Kidney epithelial cell (primary cell): ENCODE measurements around the gene GRAP. TPM values are rescaled to one million over a fixed set of nuclear protein-coding genes. Genes with fewer than 3 reads are reported as not detected.
"Not testable (repeated sequence)": the region's sequence is repeated elsewhere in the genome, so short reads cannot be mapped to it uniquely, and the experiment has no call there.

Source experiments
- DNase-seq: peaks from one replicate; pipeline ENCODE4 v3.0.0-alpha.2; 2010; ENCODE audit warnings: low read depth
- H3K27me3 ChIP-seq: 2 replicates; pipeline ENCODE4 v1.6.0; 2011; ENCODE audit warnings: low read length; ENCODE audit not compliant: control insufficient read depth, insufficient read depth
- H3K36me3 ChIP-seq: 2 replicates; pipeline ENCODE4 v1.5.1; 2011; ENCODE audit warnings: low read length; ENCODE audit not compliant: control insufficient read depth, insufficient read depth
- H3K4me3 ChIP-seq: 2 replicates; pipeline ENCODE4 v1.5.1; 2011; ENCODE audit warnings: low read depth, mild to moderate bottlenecking, control low read depth, low read length
- total RNA-seq: library from RNA; depleted of rRNA; stranded (reverse); fragments of >200 nt; gene quantifications from 2 replicates; pipeline ENCODE4 v1.2.3, GENCODE V29; 2015
- TF ChIP-seq, protein P1 (sequence below): IDR thresholded peaks from 2 replicates; pipeline ENCODE4 v1.5.1; 2011; ENCODE audit warnings: mild to moderate bottlenecking, moderate library complexity, low read length, control low read depth, inconsistent platforms; ENCODE audit not compliant: insufficient read depth, poor library complexity, severe bottlenecking

GRAP gene
- total RNA-seq, 1 donor from 2014 or later, result 1.6 TPM

DNA sequence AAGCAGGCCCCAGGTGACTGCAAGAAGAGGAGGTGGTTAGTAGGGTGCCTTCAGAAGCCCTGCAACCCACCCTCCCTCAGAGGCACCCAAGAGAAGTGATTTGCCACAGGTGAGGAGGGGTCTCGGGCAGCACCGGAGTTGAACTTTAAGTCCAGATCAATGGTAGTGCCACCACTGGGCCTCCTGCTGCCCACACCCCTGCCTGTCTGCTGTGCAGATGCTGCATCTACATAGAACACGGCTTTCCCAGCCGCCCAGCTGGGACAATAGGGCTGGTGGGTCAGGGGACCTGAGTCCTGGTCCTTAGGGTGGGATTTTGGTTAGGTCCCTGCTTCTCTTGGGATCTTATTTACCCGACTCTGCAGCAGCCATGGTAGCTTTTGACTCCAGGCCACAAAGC lies 24.6 kb downstream of the GRAP start:
- no peak for DNase-seq
- no peaks in the 10 kb centered on the region for H3K36me3 ChIP-seq
- TF ChIP-seq, protein P1, sequence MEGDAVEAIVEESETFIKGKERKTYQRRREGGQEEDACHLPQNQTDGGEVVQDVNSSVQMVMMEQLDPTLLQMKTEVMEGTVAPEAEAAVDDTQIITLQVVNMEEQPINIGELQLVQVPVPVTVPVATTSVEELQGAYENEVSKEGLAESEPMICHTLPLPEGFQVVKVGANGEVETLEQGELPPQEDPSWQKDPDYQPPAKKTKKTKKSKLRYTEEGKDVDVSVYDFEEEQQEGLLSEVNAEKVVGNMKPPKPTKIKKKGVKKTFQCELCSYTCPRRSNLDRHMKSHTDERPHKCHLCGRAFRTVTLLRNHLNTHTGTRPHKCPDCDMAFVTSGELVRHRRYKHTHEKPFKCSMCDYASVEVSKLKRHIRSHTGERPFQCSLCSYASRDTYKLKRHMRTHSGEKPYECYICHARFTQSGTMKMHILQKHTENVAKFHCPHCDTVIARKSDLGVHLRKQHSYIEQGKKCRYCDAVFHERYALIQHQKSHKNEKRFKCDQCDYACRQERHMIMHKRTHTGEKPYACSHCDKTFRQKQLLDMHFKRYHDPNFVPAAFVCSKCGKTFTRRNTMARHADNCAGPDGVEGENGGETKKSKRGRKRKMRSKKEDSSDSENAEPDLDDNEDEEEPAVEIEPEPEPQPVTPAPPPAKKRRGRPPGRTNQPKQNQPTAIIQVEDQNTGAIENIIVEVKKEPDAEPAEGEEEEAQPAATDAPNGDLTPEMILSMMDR, result no peak
- peaks cover 9% of the 10 kb centered on the region for H3K27me3 ChIP-seq
- no peak overlapping the region for H3K4me3 ChIP-seq

DNA sequence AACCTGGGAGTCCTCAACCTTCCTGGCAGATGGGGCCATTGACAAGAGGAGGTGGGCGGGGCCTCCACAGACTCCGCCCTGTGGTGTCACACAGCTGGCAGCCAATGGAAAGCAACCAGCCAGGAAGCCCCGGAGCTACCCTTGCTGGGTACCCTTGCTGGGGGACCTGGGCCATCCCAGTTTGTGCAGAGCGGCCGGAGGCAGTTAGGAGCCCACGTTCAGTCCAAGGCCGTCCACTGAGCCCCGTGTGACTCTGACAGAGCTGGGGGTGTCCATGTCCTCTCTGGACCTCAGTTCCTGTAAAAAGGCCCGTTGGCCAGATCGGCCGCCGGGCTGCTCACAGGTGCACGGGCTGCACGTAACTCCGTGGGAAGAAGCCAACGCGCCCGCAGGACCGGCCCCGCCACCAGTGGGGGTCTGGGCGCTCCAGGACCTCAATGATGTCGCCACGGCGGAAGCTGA lies 25.1 kb downstream of the GRAP start:
- Histone ChIP-seq H3K27me3 (peaks cover 10% of the 10 kb centered on the region), H3K4me3 (no peak overlapping the region), H3K36me3 (no peaks in the 10 kb centered on the region)
- DNase-seq, result no peak
- TF ChIP-seq, protein P1, result no peak

DNA sequence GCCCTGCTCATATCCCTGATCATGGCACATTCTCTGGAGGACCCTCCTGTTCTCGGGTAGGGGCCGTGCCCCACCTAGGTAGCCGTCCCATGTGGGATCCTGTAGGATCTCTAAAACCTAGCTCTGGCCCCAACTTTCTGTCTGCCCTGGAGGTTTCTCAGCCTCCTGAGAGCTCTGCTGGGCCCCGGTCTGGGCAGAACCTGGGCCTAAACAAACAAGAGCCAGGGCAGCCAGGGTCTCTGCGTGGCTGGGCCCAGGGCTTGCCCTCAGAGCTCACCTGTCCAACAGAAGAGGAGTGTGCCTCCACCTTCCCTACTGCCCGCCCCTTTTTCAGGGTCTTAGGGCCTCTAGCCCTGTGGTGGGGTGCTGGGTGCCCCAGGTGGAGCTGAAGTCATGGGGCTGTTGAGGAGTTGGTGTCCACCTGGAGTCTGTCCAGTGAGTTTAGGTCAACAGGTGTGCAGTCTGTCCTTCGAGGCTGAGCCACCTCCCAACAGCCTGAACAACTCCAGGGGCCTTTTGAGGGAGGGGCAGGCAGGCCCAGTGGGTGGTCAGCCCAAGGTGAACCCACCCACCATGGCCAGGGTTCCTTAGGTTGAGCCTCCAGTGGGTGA lies 25.6 kb downstream of the GRAP start:
- H3K36me3 ChIP-seq, H3K4me3 ChIP-seq, DNase-seq: not testable (repeated sequence)
- peaks cover 13% of the 10 kb centered on the region for H3K27me3 ChIP-seq

DNA sequence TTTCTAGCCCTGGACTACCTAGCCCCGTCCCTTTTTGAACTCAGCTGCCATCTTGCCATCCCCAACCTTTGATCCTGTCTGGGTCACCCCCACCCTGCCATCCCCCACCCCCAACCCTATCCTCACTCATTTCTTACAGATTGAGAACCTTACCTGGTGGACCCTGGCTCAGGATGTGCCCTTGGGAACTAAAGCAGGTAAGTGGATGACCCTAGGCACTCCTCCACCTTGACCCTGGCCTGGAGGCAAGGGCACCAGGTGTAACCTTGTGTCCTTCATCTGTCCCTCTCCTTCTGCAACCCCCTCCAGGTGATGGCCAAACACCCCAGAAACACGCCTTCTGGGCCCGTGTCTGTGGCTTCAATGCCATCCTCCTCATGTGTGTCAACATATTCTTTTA lies 26.7 kb downstream of the GRAP start:
- H3K36me3 ChIP-seq, result no peaks in the 10 kb centered on the region
- DNase-seq, result no peak
- peaks cover 13% of the 10 kb centered on the region for H3K27me3 ChIP-seq
- no peak overlapping the region for H3K4me3 ChIP-seq
- TF ChIP-seq, protein P1, result no peak

DNA sequence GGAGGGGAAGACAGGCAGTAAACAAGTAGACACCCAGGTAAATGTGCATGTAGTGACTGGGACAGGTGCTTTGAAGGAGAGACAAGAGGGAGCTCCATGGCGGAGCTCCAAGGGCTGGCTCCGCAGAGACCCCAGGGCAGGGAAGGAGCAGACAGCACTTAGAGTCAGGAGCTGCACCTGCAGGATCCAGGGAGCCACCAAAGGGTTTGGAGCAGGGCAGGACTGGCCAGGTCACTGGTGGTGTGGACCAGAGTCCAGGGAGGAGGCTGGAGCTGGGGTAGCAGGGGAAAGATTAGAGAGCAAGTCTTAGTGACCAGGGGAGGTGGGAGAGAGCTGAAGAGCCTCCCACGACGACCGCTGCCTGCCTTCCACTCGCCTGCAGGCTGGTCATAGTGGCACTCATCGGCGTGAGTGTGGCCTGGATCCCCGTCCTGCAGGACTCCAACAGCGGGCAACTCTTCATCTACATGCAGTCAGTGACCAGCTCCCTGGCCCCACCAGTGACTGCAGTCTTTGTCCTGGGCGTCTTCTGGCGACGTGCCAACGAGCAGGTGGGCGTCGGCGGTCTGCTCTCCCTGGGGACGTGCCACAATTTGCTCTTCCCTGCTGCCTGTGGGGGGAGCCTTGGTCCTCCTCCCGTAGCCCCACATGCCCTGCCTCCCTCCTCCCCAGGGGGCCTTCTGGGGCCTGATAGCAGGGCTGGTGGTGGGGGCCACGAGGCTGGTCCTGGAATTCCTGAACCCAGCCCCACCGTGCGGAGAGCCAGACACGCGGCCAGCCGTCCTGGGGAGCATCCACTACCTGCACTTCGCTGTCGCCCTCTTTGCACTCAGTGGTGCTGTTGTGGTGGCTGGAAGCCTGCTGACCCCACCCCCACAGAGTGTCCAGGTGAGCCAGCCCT lies 27.5 kb downstream of the GRAP start:
- Histone ChIP-seq H3K4me3 (no peak overlapping the region), H3K27me3 (peaks cover 13% of the 10 kb centered on the region), H3K36me3 (no peaks in the 10 kb centered on the region)
- DNase-seq, result no peak
- TF ChIP-seq, protein P1, result no peak

DNA sequence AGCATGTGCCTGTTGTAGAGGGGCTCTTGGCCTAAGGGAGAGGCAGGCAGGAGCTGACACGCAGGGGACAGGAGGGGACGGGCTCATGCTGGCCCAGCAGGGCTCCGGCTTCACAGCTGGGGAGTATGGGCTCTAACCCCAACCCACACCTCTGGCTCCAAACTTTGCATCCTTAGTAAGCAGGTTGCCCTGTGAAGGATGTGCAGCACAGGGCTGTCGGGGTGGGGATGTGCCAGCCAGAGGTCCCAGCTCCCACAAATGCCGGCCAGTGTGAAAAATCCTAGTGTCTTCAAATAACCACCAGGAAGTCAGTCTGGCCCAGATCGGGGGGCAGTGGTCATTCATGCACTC lies 28.2 kb downstream of the GRAP start:
- Histone ChIP-seq H3K4me3 (no peak overlapping the region), H3K36me3 (no peaks in the 10 kb centered on the region), H3K27me3 (peaks cover 13% of the 10 kb centered on the region)
- DNase-seq, result no peak
- TF ChIP-seq, protein P1, result no peak
